Fibroblast of lung (primary cell): ENCODE results near the gene RASSF3.

Experiments used
- CTCF ChIP-seq, 2 donors: IDR thresholded peaks in 1 of 2; conservative IDR thresholded peaks in 1 of 2; 1 replicate in 1 of 2; 2 replicates in 1 of 2; pipeline ENCODE4 v1.5.1; 2011 to 2012; ENCODE audit warnings: low read length in 2 of 2, control low read depth in 1 of 2, inconsistent platforms in 1 of 2, low read depth in 1 of 2, mild to moderate bottlenecking in 1 of 2
- EZH2 ChIP-seq: IDR thresholded peaks from 2 replicates; pipeline ENCODE4 v1.5.1; 2012; ENCODE audit warnings: low read length, control low read depth, mild to moderate bottlenecking; ENCODE audit errors: missing control alignments

- TF ChIP-seq CTCF (conservative IDR thresholded peaks at IDR 0.05 in 1 of 2, IDR thresholded peaks at IDR 0.05 in 1 of 2; ENCODE audit: low read depth in 1 of 2, low read length in 2 of 2) (no peak), EZH2 (no peak)
These were observed 24.3 kb downstream of the RASSF3 start for GRCh38 chr12:64634508-64635092.
